ENCODE data around the gene SLC10A7.

DNA sequence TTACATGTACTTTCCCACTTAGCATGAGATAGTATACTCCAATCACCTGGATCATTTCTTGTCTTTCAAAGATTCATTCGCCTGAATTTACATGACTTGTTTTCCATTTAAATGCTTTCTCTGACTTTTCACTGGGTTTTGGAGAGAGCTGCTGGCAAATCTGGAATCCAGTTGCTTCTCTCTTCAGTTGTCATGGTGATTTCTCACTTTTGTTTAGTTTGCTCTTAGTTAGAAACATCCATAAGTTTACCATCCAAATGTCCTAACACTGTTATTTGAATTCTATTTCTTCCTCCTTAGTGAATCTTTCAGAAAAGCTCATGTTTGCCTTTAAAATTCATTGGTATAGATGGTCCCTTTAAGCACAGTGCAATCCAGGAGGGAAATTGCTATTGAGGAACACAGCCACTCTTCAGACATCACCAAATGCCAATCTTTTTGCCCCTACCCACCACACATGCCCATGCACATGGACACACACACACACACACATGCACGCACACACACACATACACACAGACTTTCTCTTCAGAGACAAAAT lies 255.7 kb downstream of the SLC10A7 start:
- TF ChIP-seq POLR2AphosphoS5 (IDR thresholded peaks at IDR 0.05), result no peak
- TF ChIP-seq, protein P1, sequence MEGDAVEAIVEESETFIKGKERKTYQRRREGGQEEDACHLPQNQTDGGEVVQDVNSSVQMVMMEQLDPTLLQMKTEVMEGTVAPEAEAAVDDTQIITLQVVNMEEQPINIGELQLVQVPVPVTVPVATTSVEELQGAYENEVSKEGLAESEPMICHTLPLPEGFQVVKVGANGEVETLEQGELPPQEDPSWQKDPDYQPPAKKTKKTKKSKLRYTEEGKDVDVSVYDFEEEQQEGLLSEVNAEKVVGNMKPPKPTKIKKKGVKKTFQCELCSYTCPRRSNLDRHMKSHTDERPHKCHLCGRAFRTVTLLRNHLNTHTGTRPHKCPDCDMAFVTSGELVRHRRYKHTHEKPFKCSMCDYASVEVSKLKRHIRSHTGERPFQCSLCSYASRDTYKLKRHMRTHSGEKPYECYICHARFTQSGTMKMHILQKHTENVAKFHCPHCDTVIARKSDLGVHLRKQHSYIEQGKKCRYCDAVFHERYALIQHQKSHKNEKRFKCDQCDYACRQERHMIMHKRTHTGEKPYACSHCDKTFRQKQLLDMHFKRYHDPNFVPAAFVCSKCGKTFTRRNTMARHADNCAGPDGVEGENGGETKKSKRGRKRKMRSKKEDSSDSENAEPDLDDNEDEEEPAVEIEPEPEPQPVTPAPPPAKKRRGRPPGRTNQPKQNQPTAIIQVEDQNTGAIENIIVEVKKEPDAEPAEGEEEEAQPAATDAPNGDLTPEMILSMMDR (IDR thresholded peaks at IDR 0.05), result no peak
- no peak for TF ChIP-seq POLR2A (IDR thresholded peaks at IDR 0.05)
- no peak for TF ChIP-seq EP300 (IDR thresholded peaks at IDR 0.05)
